ENCODE results near the gene RAB15.

The RAB15 gene

GRCh38 chr14:64948612-64949210 lies 23.4 kb downstream of the RAB15 start:
- peaks cover 16% of the 10 kb centered on the region for H3K36me3 ChIP-seq (ENCODE audit: control insufficient read depth, insufficient read depth, low read length)
- H3K9me3 ChIP-seq (ENCODE audit: control insufficient read depth, low read length): no peaks in the 10 kb centered on the region
- no peak for DNase-seq
- H3K27me3 ChIP-seq (replicated peaks; ENCODE audit: control insufficient read depth, insufficient read depth, low read length, poor library complexity, severe bottlenecking): no peaks in the 10 kb centered on the region
- H3K4me1 ChIP-seq (ENCODE audit: control insufficient read depth, insufficient read depth, low read length, poor library complexity, severe bottlenecking): no peaks in the 10 kb centered on the region
- no peak overlapping the region for H3K27ac ChIP-seq (ENCODE audit: insufficient read depth, low read length, poor library complexity, severe bottlenecking)
- H3K4me3 ChIP-seq (ENCODE audit: insufficient read depth, low read depth, low read length, poor library complexity, severe bottlenecking): no peak overlapping the region

- Histone ChIP-seq H3K36me3 (ENCODE audit: control insufficient read depth, insufficient read depth, low read length) (peaks cover 19% of the 10 kb centered on the region), H3K27me3 (replicated peaks; ENCODE audit: control insufficient read depth, insufficient read depth, low read length, poor library complexity, severe bottlenecking) (no peaks in the 10 kb centered on the region), H3K9me3 (ENCODE audit: control insufficient read depth, low read length) (no peaks in the 10 kb centered on the region), H3K27ac (ENCODE audit: insufficient read depth, low read length, poor library complexity, severe bottlenecking) (no peak overlapping the region), H3K4me3 (ENCODE audit: insufficient read depth, low read depth, low read length, poor library complexity, severe bottlenecking) (no peak overlapping the region), H3K4me1 (ENCODE audit: control insufficient read depth, insufficient read depth, low read length, poor library complexity, severe bottlenecking) (no peaks in the 10 kb centered on the region)
- DNase-seq: no peak
These were observed 24.2 kb downstream of the RAB15 start for GRCh38 chr14:64947710-64948611.

GRCh38 chr14:64946310-64947045 lies 25.7 kb downstream of the RAB15 start:
- Histone ChIP-seq H3K9me3 (ENCODE audit: control insufficient read depth, low read length) (no peaks in the 10 kb centered on the region), H3K4me1 (ENCODE audit: control insufficient read depth, insufficient read depth, low read length, poor library complexity, severe bottlenecking) (no peaks in the 10 kb centered on the region), H3K27me3 (replicated peaks; ENCODE audit: control insufficient read depth, insufficient read depth, low read length, poor library complexity, severe bottlenecking) (no peaks in the 10 kb centered on the region), H3K27ac (ENCODE audit: insufficient read depth, low read length, poor library complexity, severe bottlenecking) (no peak overlapping the region), H3K4me3 (ENCODE audit: insufficient read depth, low read depth, low read length, poor library complexity, severe bottlenecking) (no peak overlapping the region), H3K36me3 (ENCODE audit: control insufficient read depth, insufficient read depth, low read length) (peaks cover 19% of the 10 kb centered on the region)
- no peak for DNase-seq

- no peaks in the 10 kb centered on the region for H3K9me3 ChIP-seq (ENCODE audit: control insufficient read depth, low read length)
- H3K4me3 ChIP-seq (ENCODE audit: insufficient read depth, low read depth, low read length, poor library complexity, severe bottlenecking): no peak overlapping the region
- H3K27me3 ChIP-seq (replicated peaks; ENCODE audit: control insufficient read depth, insufficient read depth, low read length, poor library complexity, severe bottlenecking): no peaks in the 10 kb centered on the region
- no peak for DNase-seq
- peaks cover 19% of the 10 kb centered on the region for H3K36me3 ChIP-seq (ENCODE audit: control insufficient read depth, insufficient read depth, low read length)
- no peak overlapping the region for H3K27ac ChIP-seq (ENCODE audit: insufficient read depth, low read length, poor library complexity, severe bottlenecking)
- H3K4me1 ChIP-seq (ENCODE audit: control insufficient read depth, insufficient read depth, low read length, poor library complexity, severe bottlenecking): no peaks in the 10 kb centered on the region
These were observed 26.5 kb downstream of the RAB15 start for GRCh38 chr14:64945431-64946178.

GRCh38 chr14:64944861-64945260 lies 27.3 kb downstream of the RAB15 start:
- Histone ChIP-seq H3K4me3 (ENCODE audit: insufficient read depth, low read depth, low read length, poor library complexity, severe bottlenecking) (no peak overlapping the region), H3K4me1 (ENCODE audit: control insufficient read depth, insufficient read depth, low read length, poor library complexity, severe bottlenecking) (no peaks in the 10 kb centered on the region), H3K27ac (ENCODE audit: insufficient read depth, low read length, poor library complexity, severe bottlenecking) (no peak overlapping the region), H3K36me3 (ENCODE audit: control insufficient read depth, insufficient read depth, low read length) (peaks cover 24% of the 10 kb centered on the region), H3K9me3 (ENCODE audit: control insufficient read depth, low read length) (no peaks in the 10 kb centered on the region), H3K27me3 (replicated peaks; ENCODE audit: control insufficient read depth, insufficient read depth, low read length, poor library complexity, severe bottlenecking) (no peaks in the 10 kb centered on the region)
- no peak for DNase-seq

GRCh38 chr14:64944041-64944440 lies 28.1 kb downstream of the RAB15 start:
- H3K4me3 ChIP-seq (ENCODE audit: insufficient read depth, low read depth, low read length, poor library complexity, severe bottlenecking): no peak overlapping the region
- peaks cover 27% of the 10 kb centered on the region for H3K36me3 ChIP-seq (ENCODE audit: control insufficient read depth, insufficient read depth, low read length)
- DNase-seq: no peak
- no peak overlapping the region for H3K27ac ChIP-seq (ENCODE audit: insufficient read depth, low read length, poor library complexity, severe bottlenecking)
- no peaks in the 10 kb centered on the region for H3K27me3 ChIP-seq (replicated peaks; ENCODE audit: control insufficient read depth, insufficient read depth, low read length, poor library complexity, severe bottlenecking)
- no peaks in the 10 kb centered on the region for H3K4me1 ChIP-seq (ENCODE audit: control insufficient read depth, insufficient read depth, low read length, poor library complexity, severe bottlenecking)
- no peaks in the 10 kb centered on the region for H3K9me3 ChIP-seq (ENCODE audit: control insufficient read depth, low read length)

GRCh38 chr14:64943556-64943955 lies 28.6 kb downstream of the RAB15 start:
- no peaks in the 10 kb centered on the region for H3K4me1 ChIP-seq (ENCODE audit: control insufficient read depth, insufficient read depth, low read length, poor library complexity, severe bottlenecking)
- no peak for DNase-seq
- no peaks in the 10 kb centered on the region for H3K9me3 ChIP-seq (ENCODE audit: control insufficient read depth, low read length)
- no peak overlapping the region for H3K4me3 ChIP-seq (ENCODE audit: insufficient read depth, low read depth, low read length, poor library complexity, severe bottlenecking)
- peaks cover 28% of the 10 kb centered on the region for H3K36me3 ChIP-seq (ENCODE audit: control insufficient read depth, insufficient read depth, low read length)
- no peak overlapping the region for H3K27ac ChIP-seq (ENCODE audit: insufficient read depth, low read length, poor library complexity, severe bottlenecking)
- H3K27me3 ChIP-seq (replicated peaks; ENCODE audit: control insufficient read depth, insufficient read depth, low read length, poor library complexity, severe bottlenecking): no peaks in the 10 kb centered on the region

- Histone ChIP-seq H3K9me3 (ENCODE audit: control insufficient read depth, low read length) (no peaks in the 10 kb centered on the region), H3K4me3 (ENCODE audit: insufficient read depth, low read depth, low read length, poor library complexity, severe bottlenecking) (no peak within 1 kb of the TSS), H3K27me3 (replicated peaks; ENCODE audit: control insufficient read depth, insufficient read depth, low read length, poor library complexity, severe bottlenecking) (no peaks in the 10 kb centered on the region), H3K27ac (ENCODE audit: insufficient read depth, low read length, poor library complexity, severe bottlenecking) (no peak within 1 kb of the TSS), H3K4me1 (ENCODE audit: control insufficient read depth, insufficient read depth, low read length, poor library complexity, severe bottlenecking) (no peaks in the 10 kb centered on the region), H3K36me3 (ENCODE audit: control insufficient read depth, insufficient read depth, low read length) (peaks cover 28% of the 10 kb centered on the region)
- DNase-seq: no peak
These were observed 29.5 kb downstream of the RAB15 start, which contains the start of gene GPX2 for GRCh38 chr14:64942531-64943111. GPX2 (minus strand) TSS chr14:64942745; CDS start chr14:64942726, 19 bp downstream.

- Histone ChIP-seq H3K9me3 (ENCODE audit: control insufficient read depth, low read length) (no peaks in the 10 kb centered on the region), H3K4me3 (ENCODE audit: insufficient read depth, low read depth, low read length, poor library complexity, severe bottlenecking) (no peak overlapping the region), H3K27ac (ENCODE audit: insufficient read depth, low read length, poor library complexity, severe bottlenecking) (no peak overlapping the region), H3K4me1 (ENCODE audit: control insufficient read depth, insufficient read depth, low read length, poor library complexity, severe bottlenecking) (no peaks in the 10 kb centered on the region), H3K36me3 (ENCODE audit: control insufficient read depth, insufficient read depth, low read length) (peaks cover 27% of the 10 kb centered on the region), H3K27me3 (replicated peaks; ENCODE audit: control insufficient read depth, insufficient read depth, low read length, poor library complexity, severe bottlenecking) (no peaks in the 10 kb centered on the region)
- DNase-seq: no peak
These were observed 31.7 kb downstream of the RAB15 start for GRCh38 chr14:64940336-64940910.
